ENCODE measurements around the gene FN3KRP.

FN3KRP gene

DNA sequence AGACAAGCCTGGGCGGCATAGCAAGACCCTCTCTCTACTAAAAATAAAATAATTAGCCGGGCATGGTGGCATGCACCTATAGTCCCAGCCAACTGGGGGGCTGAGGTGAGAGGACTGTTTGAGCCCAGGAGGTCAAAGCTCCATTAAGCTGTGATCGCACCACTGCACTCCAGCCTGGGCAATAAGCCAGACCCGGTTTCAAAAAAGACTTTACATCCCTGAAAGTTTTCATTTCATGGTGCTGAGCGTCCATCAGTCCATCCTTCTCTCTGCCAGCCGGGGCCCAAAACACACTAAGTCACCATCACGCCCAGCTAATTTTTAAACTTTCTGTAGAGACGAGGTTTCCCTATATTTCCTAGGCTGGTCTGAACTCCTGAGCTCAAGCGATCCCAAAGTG is 28.6 kb upstream of the FN3KRP start:
- no peak overlapping the region for H3K4me3 ChIP-seq (ENCODE audit: insufficient read depth, low read depth, low read length, poor library complexity, severe bottlenecking)
- no peaks in the 10 kb centered on the region for H3K4me1 ChIP-seq (ENCODE audit: control insufficient read depth, insufficient read depth, low read length, poor library complexity, severe bottlenecking)
- no peak for DNase-seq
- no peaks in the 10 kb centered on the region for H3K36me3 ChIP-seq (ENCODE audit: control insufficient read depth, insufficient read depth, low read length)
- no peak overlapping the region for H3K27ac ChIP-seq (ENCODE audit: insufficient read depth, low read length, poor library complexity, severe bottlenecking)
- no peaks in the 10 kb centered on the region for H3K9me3 ChIP-seq (ENCODE audit: control insufficient read depth, low read length)
- no peaks in the 10 kb centered on the region for H3K27me3 ChIP-seq (replicated peaks; ENCODE audit: control insufficient read depth, insufficient read depth, low read length, poor library complexity, severe bottlenecking)

GRCh38 chr17:82689077-82689476 is 27.4 kb upstream of the FN3KRP start:
- no peaks in the 10 kb centered on the region for H3K36me3 ChIP-seq (ENCODE audit: control insufficient read depth, insufficient read depth, low read length)
- H3K4me1 ChIP-seq (ENCODE audit: control insufficient read depth, insufficient read depth, low read length, poor library complexity, severe bottlenecking) = no peaks in the 10 kb centered on the region
- H3K9me3 ChIP-seq (ENCODE audit: control insufficient read depth, low read length) = no peaks in the 10 kb centered on the region
- H3K4me3 ChIP-seq (ENCODE audit: insufficient read depth, low read depth, low read length, poor library complexity, severe bottlenecking) = no peak overlapping the region
- H3K27me3 ChIP-seq (replicated peaks; ENCODE audit: control insufficient read depth, insufficient read depth, low read length, poor library complexity, severe bottlenecking) = no peaks in the 10 kb centered on the region
- H3K27ac ChIP-seq (ENCODE audit: insufficient read depth, low read length, poor library complexity, severe bottlenecking) = no peak overlapping the region
- DNase-seq = no peak

DNA sequence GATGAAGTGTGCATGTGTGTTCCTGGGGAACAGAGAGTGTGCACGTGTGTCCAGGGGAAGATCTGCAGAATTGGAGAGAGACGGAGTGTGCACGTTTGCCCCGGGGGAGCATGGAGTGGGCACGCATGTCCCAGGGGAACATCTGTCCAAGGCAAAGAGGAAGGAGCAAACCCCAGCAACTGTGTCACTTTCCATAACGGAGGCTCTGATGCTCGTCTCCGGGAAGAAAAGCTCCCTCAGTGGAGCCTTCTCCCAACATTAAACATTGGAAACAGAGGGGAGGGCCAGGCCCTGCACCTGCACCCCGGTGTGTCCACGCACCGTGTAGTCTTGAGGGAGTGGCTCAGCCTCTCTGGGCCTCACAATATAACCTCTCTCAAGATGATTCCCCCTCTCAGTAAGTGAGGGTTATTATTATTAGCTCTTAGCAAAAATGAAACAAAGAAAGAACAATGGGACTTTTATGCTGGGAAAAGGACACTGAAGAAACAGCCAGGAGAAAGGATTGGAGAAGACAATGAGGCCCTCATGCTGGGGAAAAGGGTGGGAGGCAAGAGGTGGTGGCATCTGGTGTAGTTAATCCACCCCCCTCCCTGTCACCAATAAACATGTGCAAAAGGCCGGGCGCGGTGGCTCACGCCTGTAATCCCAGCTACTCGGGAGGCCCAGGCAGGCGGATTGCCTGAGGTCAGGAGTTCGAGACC is 25.6 kb upstream of the FN3KRP start:
- no peak for DNase-seq
- Histone ChIP-seq H3K27me3 (replicated peaks; ENCODE audit: control insufficient read depth, insufficient read depth, low read length, poor library complexity, severe bottlenecking) (no peaks in the 10 kb centered on the region), H3K4me3 (ENCODE audit: insufficient read depth, low read depth, low read length, poor library complexity, severe bottlenecking) (no peak overlapping the region), H3K36me3 (ENCODE audit: control insufficient read depth, insufficient read depth, low read length) (no peaks in the 10 kb centered on the region), H3K4me1 (ENCODE audit: control insufficient read depth, insufficient read depth, low read length, poor library complexity, severe bottlenecking) (no peaks in the 10 kb centered on the region), H3K9me3 (ENCODE audit: control insufficient read depth, low read length) (no peaks in the 10 kb centered on the region), H3K27ac (ENCODE audit: insufficient read depth, low read length, poor library complexity, severe bottlenecking) (no peak overlapping the region)

DNA sequence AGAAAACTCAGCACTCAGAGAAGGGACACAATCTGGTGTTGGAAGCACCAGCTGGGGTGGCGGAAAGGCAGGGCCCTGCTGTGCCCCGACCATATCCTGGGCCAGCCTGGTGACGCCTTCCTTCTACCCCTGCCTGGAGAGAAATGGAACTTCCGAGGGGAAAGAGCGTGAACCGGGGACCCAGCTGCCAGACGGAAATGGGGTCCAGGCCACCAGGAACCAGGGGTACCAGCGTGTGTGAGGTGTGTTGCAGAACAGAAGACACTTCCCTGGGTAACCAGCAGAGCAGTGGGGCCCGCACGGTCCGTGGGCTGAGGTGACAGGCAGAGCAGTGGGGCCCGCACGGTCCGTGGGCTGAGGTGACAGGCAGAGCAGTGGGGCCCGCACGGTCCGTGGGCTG is 24.8 kb upstream of the FN3KRP start:
- Histone ChIP-seq H3K4me3 (ENCODE audit: insufficient read depth, low read depth, low read length, poor library complexity, severe bottlenecking) (no peak overlapping the region), H3K27me3 (replicated peaks; ENCODE audit: control insufficient read depth, insufficient read depth, low read length, poor library complexity, severe bottlenecking) (no peaks in the 10 kb centered on the region), H3K27ac (ENCODE audit: insufficient read depth, low read length, poor library complexity, severe bottlenecking) (no peak overlapping the region), H3K4me1 (ENCODE audit: control insufficient read depth, insufficient read depth, low read length, poor library complexity, severe bottlenecking) (no peaks in the 10 kb centered on the region), H3K36me3 (ENCODE audit: control insufficient read depth, insufficient read depth, low read length) (no peaks in the 10 kb centered on the region), H3K9me3 (ENCODE audit: control insufficient read depth, low read length) (no peaks in the 10 kb centered on the region)
- no peak for DNase-seq

GRCh38 chr17:82692268-82692667 is 24.2 kb upstream of the FN3KRP start:
- Histone ChIP-seq H3K9me3 (ENCODE audit: control insufficient read depth, low read length) (no peaks in the 10 kb centered on the region), H3K4me1 (ENCODE audit: control insufficient read depth, insufficient read depth, low read length, poor library complexity, severe bottlenecking) (peaks cover 3% of the 10 kb centered on the region), H3K27ac (ENCODE audit: insufficient read depth, low read length, poor library complexity, severe bottlenecking) (no peak overlapping the region), H3K36me3 (ENCODE audit: control insufficient read depth, insufficient read depth, low read length) (no peaks in the 10 kb centered on the region), H3K4me3 (ENCODE audit: insufficient read depth, low read depth, low read length, poor library complexity, severe bottlenecking) (no peak overlapping the region), H3K27me3 (replicated peaks; ENCODE audit: control insufficient read depth, insufficient read depth, low read length, poor library complexity, severe bottlenecking) (no peaks in the 10 kb centered on the region)
- DNase-seq = no peak

GRCh38 chr17:82693168-82693867 is 23.2 kb upstream of the FN3KRP start:
- Histone ChIP-seq H3K36me3 (ENCODE audit: control insufficient read depth, insufficient read depth, low read length) (no peaks in the 10 kb centered on the region), H3K4me3 (ENCODE audit: insufficient read depth, low read depth, low read length, poor library complexity, severe bottlenecking) (no peak overlapping the region), H3K27me3 (replicated peaks; ENCODE audit: control insufficient read depth, insufficient read depth, low read length, poor library complexity, severe bottlenecking) (no peaks in the 10 kb centered on the region), H3K4me1 (ENCODE audit: control insufficient read depth, insufficient read depth, low read length, poor library complexity, severe bottlenecking) (peaks cover 10% of the 10 kb centered on the region), H3K9me3 (ENCODE audit: control insufficient read depth, low read length) (no peaks in the 10 kb centered on the region), H3K27ac (ENCODE audit: insufficient read depth, low read length, poor library complexity, severe bottlenecking) (no peak overlapping the region)
- DNase-seq = no peak

- Histone ChIP-seq H3K36me3 (ENCODE audit: control insufficient read depth, insufficient read depth, low read length) (no peaks in the 10 kb centered on the region), H3K4me1 (ENCODE audit: control insufficient read depth, insufficient read depth, low read length, poor library complexity, severe bottlenecking) (peaks cover 10% of the 10 kb centered on the region), H3K27ac (ENCODE audit: insufficient read depth, low read length, poor library complexity, severe bottlenecking) (no peak overlapping the region), H3K27me3 (replicated peaks; ENCODE audit: control insufficient read depth, insufficient read depth, low read length, poor library complexity, severe bottlenecking) (no peaks in the 10 kb centered on the region), H3K4me3 (ENCODE audit: insufficient read depth, low read depth, low read length, poor library complexity, severe bottlenecking) (no peak overlapping the region), H3K9me3 (ENCODE audit: control insufficient read depth, low read length) (no peaks in the 10 kb centered on the region)
- no peak for DNase-seq
Measured at GRCh38 chr17:82694647-82695046, 21.9 kb upstream of the FN3KRP start.

DNA sequence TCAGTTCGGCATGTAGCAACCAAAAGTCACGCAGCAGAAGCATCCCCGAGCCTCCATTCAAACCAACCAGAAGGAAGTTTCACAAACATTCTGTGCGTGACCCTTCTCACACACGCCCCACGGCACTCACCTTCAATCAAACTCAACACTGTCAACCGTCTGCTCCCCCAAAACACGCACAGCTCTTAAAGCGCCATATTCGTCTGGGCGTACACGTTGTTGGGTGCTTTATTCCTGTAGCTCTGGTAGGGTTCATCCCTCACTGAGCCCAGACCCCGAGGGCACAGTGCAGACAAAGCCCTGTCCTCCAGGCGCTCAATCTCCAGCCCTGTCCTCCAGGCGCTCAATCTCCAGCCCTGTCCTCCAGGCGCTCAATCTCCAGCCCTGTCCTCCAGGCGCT is 20.2 kb upstream of the FN3KRP start:
- Histone ChIP-seq H3K4me3 (ENCODE audit: insufficient read depth, low read depth, low read length, poor library complexity, severe bottlenecking) (no peak overlapping the region), H3K27me3 (replicated peaks; ENCODE audit: control insufficient read depth, insufficient read depth, low read length, poor library complexity, severe bottlenecking) (no peaks in the 10 kb centered on the region), H3K27ac (ENCODE audit: insufficient read depth, low read length, poor library complexity, severe bottlenecking) (no peak overlapping the region), H3K9me3 (ENCODE audit: control insufficient read depth, low read length) (no peaks in the 10 kb centered on the region), H3K4me1 (ENCODE audit: control insufficient read depth, insufficient read depth, low read length, poor library complexity, severe bottlenecking) (peaks cover 10% of the 10 kb centered on the region), H3K36me3 (ENCODE audit: control insufficient read depth, insufficient read depth, low read length) (no peaks in the 10 kb centered on the region)
- DNase-seq = no peak

DNA sequence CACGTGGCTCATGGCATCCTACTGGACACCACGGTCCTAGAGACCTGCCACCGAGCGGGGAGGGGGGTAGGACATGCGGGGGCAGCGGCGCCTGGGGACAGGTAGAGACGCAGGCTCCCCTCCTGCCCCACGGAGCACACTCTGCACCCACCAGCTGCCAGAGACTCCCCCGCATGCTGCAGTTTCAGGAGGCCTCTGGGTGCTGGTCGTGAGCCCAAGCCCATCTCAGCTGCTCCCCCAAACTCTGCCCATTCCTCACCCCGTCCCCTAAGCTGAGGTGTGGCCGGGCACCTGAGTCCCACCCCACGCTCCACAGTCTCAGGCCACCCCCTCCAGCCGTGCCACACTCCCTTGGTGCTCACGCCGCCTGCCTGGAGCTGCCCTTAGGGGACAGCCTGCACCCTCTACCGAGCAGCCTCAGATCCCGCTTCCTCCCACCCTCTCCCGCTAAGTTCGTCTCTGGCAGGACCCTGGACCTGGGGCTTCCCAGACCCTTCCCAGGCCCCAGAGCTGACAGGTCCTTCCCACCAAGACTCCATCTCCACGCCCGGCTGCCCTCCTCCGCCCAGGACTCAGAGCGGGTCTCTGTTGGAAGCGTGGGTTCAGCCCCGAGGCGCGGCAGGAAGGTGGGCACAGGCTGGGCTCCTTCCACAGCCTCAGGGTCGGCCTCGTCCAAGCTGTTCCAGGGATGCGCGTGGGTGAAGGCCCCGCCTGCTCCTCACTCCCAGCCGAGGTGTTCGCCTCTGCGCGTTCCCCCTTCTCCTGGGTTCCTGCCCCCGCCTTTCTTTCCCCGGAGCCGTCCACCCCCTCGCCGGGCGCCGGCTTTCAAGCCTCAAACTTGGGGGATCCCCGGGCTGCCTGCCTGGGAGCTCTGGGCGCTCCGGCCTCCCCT is 19.3 kb upstream of the FN3KRP start:
- no peak for DNase-seq
- Histone ChIP-seq H3K36me3 (ENCODE audit: control insufficient read depth, insufficient read depth, low read length) (no peaks in the 10 kb centered on the region), H3K27ac (ENCODE audit: insufficient read depth, low read length, poor library complexity, severe bottlenecking) (no peak overlapping the region), H3K4me1 (ENCODE audit: control insufficient read depth, insufficient read depth, low read length, poor library complexity, severe bottlenecking) (peaks cover 10% of the 10 kb centered on the region), H3K27me3 (replicated peaks; ENCODE audit: control insufficient read depth, insufficient read depth, low read length, poor library complexity, severe bottlenecking) (no peaks in the 10 kb centered on the region), H3K4me3 (ENCODE audit: insufficient read depth, low read depth, low read length, poor library complexity, severe bottlenecking) (peak overlapping the region; percentile 48), H3K9me3 (ENCODE audit: control insufficient read depth, low read length) (no peaks in the 10 kb centered on the region)

DNA sequence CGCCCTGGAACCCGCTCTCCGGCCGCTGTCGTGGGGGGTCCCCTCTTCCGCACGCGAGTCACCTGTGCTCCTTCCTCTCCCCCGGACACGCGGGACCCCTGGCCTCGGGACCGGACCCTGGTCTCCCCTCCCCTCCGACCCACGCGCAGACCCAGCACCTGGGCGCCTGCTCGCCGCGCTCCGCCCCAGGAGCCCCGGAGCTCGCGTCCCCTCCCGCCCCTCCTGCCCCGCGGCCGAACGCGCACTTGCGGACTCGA is 18.8 kb upstream of the FN3KRP start:
- no peaks in the 10 kb centered on the region for H3K9me3 ChIP-seq (ENCODE audit: control insufficient read depth, low read length)
- H3K4me3 ChIP-seq (ENCODE audit: insufficient read depth, low read depth, low read length, poor library complexity, severe bottlenecking) = peak overlapping the region; percentile 48
- H3K36me3 ChIP-seq (ENCODE audit: control insufficient read depth, insufficient read depth, low read length) = no peaks in the 10 kb centered on the region
- no peak for DNase-seq
- H3K27me3 ChIP-seq (replicated peaks; ENCODE audit: control insufficient read depth, insufficient read depth, low read length, poor library complexity, severe bottlenecking) = no peaks in the 10 kb centered on the region
- H3K27ac ChIP-seq (ENCODE audit: insufficient read depth, low read length, poor library complexity, severe bottlenecking) = no peak overlapping the region
- peaks cover 10% of the 10 kb centered on the region for H3K4me1 ChIP-seq (ENCODE audit: control insufficient read depth, insufficient read depth, low read length, poor library complexity, severe bottlenecking)

All from effector memory CD4-positive, alpha-beta T cell (primary cell).